Inflammatory macrophage treated with lipopolysaccharide for 4 hours (primary cell): ENCODE measurements around the gene SUSD6.
A peak's percentile ranks its signal among the peaks of the same experiment; 100 is the strongest.
"Not testable (repeated sequence)": the region's sequence is repeated elsewhere in the genome, so short reads cannot be mapped to it uniquely, and the experiment has no call there.

Source experiments
- DNase-seq: peaks from one replicate; pipeline ENCODE4 v3.0.0-alpha.2; 2020

SUSD6 gene

DNA sequence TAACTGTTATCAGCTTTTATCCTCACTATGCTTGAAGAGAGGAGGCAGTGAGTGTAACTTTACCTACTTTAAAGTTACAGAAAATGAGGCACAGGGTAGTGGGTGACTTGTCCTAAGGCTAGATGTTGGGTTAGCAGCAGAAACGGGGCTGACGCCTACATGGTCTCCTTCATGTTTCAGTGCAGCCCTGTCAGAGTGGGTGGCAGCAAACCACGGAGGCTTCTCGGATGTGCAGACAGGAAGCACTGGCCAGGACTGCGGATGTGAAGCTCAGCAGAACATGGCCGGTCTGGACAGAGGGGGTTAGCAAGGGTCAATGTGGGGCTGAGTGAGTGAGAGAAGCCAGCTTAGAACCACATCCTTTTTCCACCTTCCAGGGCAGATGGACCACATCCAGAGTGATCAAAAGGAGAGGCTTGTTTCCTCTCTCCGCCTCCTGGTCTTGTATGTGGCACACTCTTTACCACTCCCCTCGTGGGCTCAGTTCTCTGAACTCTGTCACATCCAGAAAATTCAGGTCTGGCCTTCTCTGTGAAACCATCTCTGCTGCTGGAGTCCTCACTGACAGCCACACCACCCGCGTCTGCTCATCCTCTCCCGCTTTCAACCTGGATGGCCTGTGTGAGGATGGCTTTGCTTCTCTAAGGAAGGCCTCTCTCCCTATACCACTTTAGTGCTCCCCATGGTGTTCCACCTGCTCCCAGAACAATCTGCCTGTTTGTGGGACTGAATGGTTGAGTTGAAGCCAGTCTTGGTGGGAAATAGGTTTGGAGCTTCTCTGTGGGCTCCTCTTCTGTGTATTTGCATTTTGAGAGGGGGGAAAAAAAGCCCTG, 14.1 kb downstream of the SUSD6 start:
- DNase-seq: peak; percentile 86

DNA sequence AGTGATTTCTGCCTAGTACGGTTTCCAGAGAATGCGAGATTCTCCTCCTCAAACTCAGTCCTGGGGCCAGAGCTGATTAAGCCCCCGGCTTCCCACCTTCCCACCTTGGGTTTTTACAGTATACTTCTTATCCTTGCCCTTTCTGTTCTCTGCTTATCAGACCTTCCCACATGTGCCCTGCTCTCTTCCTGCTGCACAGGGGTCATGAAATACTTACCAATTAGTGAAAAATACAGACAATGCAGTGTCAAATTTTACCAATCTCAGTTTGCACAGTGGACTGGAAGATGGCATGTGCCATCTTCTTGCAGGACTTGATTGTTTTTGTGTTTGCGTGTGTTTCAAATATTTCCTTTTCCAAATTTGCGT, 14.7 kb downstream of the SUSD6 start:
- no peak for DNase-seq

- DNase-seq: no peak
Observed at GRCh38 chr14:69629225-69630127, 18.1 kb downstream of the SUSD6 start.

GRCh38 chr14:69630360-69630759, 19.0 kb downstream of the SUSD6 start:
- DNase-seq: peak; percentile 69

DNA sequence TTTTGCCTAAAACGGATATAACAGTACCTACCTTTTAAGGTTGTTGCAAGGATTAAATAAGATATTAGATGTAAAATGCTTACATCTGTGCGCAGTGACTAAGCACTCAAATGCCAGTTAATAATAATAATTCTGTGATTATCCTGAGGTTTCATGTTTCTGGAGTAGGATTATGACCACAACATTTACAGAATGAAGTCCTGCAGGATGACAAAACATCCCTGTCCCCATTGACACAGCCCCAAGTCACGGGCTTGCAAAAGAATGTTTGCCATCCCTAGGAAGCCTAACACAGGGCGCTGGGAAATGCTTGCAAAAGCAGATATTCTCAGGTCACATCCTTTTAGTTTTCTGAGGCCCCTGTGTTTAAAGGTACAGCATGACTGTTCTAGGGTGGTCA, 20.1 kb downstream of the SUSD6 start:
- no peak for DNase-seq

- peak; percentile 86 for DNase-seq
Observed at GRCh38 chr14:69632164-69632563, 20.8 kb downstream of the SUSD6 start.

DNA sequence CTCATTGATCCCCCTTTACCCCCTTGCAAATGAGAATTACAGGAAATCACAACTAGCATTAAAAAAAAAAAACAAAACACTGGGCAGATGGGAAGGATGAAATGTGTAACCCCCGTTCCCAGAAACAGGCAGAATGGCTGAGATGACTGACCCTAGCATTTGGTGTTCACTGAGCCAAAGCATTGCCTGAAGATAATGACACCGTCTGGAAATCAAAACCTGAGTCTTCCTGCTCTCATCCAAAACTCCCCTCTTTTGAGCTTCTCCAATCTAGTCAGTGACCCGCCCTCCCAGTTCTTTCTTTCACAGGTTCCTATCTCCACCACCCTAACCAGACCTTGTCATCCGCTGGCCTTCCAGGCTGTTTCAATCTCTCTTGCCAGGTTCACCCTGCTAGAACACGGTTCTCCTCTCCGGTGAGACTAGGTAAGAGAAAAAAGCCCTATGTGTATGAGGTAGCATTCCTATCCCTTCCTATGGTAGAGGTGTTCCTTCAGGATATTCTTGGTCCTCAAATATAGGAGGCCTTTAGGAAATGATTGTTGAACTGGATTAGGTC, 21.3 kb downstream of the SUSD6 start:
- DNase-seq: no peak

DNA sequence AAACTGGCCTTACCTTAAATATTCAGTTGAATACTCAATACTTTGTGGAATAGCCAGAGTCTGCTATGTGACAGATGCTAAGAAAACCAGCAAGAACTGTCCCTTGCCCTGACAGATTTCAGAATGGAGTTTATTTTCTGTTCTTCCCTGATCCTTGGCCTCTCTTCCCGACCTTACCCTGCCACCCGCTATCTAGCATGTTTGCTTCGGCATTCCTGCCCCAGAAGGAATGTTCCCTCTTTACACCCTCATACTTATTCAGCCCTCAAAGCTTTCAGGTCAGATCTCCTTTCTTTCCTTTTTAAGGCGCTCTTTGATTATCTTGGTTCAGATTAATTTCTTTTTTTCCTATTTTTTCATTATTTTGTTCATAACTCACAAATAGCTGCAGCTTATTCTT, 21.8 kb downstream of the SUSD6 start:
- DNase-seq: no peak

DNA sequence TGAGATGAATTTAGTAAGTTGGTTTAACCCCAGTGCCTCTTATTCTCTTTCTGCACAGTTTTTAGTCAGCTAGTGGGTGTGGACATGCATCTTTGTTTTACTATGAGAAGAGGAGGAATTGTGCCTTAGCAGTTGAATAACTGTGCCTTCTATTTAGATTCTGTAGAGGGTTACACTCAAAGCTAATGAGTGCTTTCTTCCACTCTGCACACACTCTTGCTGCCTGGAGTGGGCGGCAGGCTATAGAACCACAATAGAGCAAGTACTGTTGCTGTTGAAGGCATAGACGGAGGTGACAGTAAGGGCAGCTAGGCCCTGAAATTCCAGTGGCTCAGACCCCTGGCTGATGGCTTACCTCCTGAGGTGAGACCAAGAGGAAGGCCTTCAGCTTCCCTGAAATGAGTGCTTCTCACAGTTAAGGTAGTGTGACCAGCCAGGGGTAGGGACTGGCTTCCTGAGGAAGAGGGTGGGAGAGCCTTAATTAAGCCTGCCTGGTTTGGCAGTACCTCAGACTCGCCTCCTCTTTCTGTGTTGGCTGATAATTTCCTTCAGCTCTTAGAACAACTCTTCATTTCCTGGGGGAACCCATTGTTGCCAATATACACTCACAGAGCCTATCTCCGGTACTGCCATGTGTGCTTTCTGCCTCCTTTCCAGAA, 24.7 kb downstream of the SUSD6 start:
- no peak for DNase-seq

- DNase-seq: no peak
Observed at GRCh38 chr14:69636718-69637480, 25.5 kb downstream of the SUSD6 start.

DNA sequence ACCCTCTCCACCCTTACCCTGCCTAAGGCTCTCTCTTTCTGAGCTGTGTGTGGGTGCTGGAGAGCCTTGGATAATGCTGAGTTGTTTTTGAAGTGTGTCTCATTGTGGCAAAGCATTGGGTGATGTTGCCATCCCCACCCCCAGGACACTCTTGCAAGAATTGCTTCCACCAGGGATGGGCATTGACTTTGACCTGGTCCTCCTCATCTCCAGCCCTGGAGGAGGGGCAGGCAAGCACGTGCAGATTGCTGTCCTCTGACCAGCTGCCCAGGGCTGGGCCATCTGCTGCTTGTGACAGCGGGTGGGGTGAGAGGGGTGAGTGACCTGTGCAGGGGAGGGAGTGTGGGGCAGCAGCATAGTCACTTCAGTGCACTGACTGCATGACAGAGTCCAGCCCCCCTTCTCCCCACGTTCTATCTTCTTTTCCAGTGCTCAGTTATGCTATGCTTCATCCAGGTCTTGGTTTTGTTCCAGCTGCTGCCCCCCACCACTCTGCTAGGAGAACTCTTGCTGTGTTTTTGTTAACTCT, 26.2 kb downstream of the SUSD6 start:
- peak; percentile 74 for DNase-seq

- no peak for DNase-seq
Observed at GRCh38 chr14:69640931-69641330, 29.5 kb downstream of the SUSD6 start.

DNA sequence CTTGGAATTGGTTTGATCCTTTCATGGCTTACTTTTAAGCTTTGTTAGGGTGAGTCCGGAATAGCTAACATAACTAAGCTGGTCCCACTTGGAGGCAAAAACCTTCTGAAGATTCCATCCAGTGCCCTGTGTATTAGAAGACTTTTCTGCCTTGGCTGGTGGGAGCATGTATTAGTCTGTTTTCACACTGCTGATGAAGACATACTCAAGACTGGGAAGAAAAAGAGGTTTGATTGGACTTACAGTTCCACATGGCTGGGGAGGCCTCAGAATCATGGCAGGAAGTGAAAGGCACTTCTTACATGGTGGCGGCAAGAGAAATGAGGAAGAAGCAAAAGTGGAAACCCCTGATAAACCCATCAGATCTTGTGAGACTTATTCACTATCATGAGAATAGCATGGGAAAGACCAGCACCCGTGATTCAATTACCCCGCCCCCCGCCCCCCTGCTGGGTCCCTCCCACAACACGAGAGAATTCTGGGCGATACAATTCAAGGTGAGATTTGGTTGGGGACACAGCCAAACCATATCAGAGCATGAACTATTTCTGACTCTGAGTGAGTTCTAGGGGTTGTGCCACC, 30.9 kb downstream of the SUSD6 start:
- peak; percentile 81 for DNase-seq

GRCh38 chr14:69643430-69644200, 32.2 kb downstream of the SUSD6 start:
- peak; percentile 82 for DNase-seq

DNA sequence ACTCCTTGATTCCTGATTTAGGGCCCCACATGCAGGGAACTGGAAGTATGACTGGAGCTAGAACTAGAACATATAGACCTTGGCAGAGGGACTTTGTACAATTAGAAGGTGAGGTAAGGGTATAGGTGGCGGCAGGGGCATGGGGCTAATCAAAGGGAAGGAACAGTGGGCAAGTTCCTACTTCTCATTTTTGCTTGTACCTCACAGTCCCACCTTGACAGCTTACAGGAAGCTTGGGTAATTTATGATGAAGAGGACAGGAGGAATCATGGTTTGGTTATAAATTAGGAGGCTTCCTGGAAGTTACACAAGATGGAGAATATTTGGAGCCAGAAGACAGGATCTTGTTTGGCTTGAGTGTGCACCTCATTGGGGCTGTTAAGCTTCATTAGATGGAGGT, 33.4 kb downstream of the SUSD6 start:
- DNase-seq: no peak

DNA sequence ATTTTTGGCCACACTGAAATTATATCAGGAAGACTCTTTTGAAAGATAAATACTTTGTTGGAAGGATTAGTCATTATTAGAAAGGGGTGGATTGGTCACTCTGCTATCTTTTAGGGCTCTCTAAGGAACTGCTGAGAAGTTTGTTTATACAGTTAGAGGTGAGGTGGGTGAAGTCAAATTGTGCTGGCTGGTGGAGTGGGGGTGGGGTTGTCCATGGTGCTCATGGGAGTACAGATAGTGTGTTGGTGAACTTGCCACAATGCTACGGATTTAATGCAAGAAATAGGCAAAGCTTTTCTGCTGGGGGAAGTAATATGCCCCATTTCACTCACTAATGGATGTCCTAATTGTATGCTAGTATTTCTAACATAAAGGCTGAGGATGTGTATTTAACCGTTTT, 35.8 kb downstream of the SUSD6 start:
- DNase-seq: no peak

DNA sequence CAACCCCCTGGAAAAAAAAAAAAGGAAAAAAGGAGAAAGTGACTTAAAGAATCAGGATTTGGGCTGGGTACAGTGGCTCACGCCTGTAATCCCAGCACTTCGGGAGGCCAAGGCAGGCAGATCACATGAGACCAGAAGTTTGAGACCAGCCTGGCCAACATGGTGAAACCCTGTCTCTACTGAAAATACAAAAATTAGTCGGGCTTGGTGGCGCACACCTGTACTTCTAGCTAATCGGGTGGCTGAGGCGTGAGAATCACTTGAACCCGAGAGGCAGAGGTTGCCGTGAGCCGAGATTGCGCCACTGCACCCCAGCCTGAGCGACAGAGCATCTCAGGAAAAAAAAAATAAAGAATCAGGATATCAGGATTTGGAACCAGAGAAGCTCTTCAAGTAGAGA, 36.2 kb downstream of the SUSD6 start:
- not testable (repeated sequence) for DNase-seq

- peak; percentile 52 for DNase-seq
Observed at GRCh38 chr14:69648480-69649451, 37.4 kb downstream of the SUSD6 start.

- no peak for DNase-seq
Observed at GRCh38 chr14:69650948-69651369, 39.6 kb downstream of the SUSD6 start.

- peak; percentile 60 for DNase-seq
Observed at GRCh38 chr14:69651664-69652063, 40.3 kb downstream of the SUSD6 start.
